Kidney (tissue), 14 donors: Measurements from ENCODE around the gene F10. TPM values are rescaled to one million over a fixed set of nuclear protein-coding genes. Genes with fewer than 3 reads are reported as not detected.
"Not testable (repeated sequence)": the region's sequence is repeated elsewhere in the genome, so short reads cannot be mapped to it uniquely, and the experiment has no call there.

Experiments used
- DNase-seq, 5 donors: peaks; one replicate each; pipeline ENCODE4 v3.0.0-alpha.2; 2013 to 2020
- FAIRE-seq: peaks from 2 replicates; lab custom pipeline; 2012; peaks lifted over from hg19 to GRCh38; lab: Jason Lieb, UNC
- H3K27ac ChIP-seq, 2 donors: one replicate each; pipeline ENCODE4 v1.7.0; 2013; ENCODE audit warnings: low read depth in 2 of 2, low read length in 2 of 2, inconsistent platforms in 1 of 2
- H3K27me3 ChIP-seq: one replicate; pipeline ENCODE4 v1.7.1; 2013; ENCODE audit warnings: low read length, inconsistent platforms; ENCODE audit not compliant: control insufficient read depth, insufficient read depth
- H3K36me3 ChIP-seq, 3 donors: one replicate each; pipeline versions ENCODE4 v1.7.0 to v1.7.1; 2013; ENCODE audit warnings: low read length in 3 of 3, control low read depth in 1 of 3, inconsistent platforms in 1 of 3; ENCODE audit not compliant: insufficient read depth in 3 of 3, control insufficient read depth in 2 of 3
- H3K4me1 ChIP-seq, 3 donors: one replicate each; pipeline versions ENCODE4 v1.7.0 to v1.7.1; 2013; ENCODE audit warnings: low read length in 3 of 3, inconsistent platforms in 1 of 3, low read depth in 1 of 3; ENCODE audit not compliant: control insufficient read depth in 2 of 3, insufficient read depth in 2 of 3
- H3K4me3 ChIP-seq, 3 donors: one replicate each; pipeline versions ENCODE4 v1.7.0 to v1.8.1; 2013; ENCODE audit warnings: low read length in 3 of 3, control low read depth in 1 of 3, inconsistent platforms in 1 of 3
- H3K9ac ChIP-seq, 3 donors: one replicate each; pipeline versions ENCODE4 v1.7.0 to v1.7.1; 2013; ENCODE audit warnings: low read length in 3 of 3, control low read depth in 1 of 3, inconsistent platforms in 1 of 3
- H3K9me3 ChIP-seq, 3 donors: one replicate each; pipeline versions ENCODE4 v1.7.0 to v1.7.1; 2013; ENCODE audit warnings: low read length in 3 of 3, control low read depth in 1 of 3, inconsistent platforms in 1 of 3; ENCODE audit not compliant: control insufficient read depth in 2 of 3, insufficient read depth in 1 of 3
- CTCF ChIP-seq: IDR thresholded peaks from 3 replicates; pipeline ENCODE4 v1.5.1; 2012; ENCODE audit warnings: mild to moderate bottlenecking, moderate library complexity, borderline replicate concordance; ENCODE audit not compliant: insufficient read depth; ENCODE audit errors: extremely low read depth
- intact Hi-C: fragments of 100-400 bp; cut with DNase I; formaldehyde crosslinking; loops from one replicate; pipeline ENCODE4 v1.11.1; 2022
- polyA plus RNA-seq: library from polyadenylated mRNA; stranded (reverse); fragments of 350-450 nt; fragmentation: Illumina TruSeq; extraction: RNeasy Lipid Tissue Mini Kit (QIAGEN cat#74804); gene quantifications from one replicate; pipeline ENCODE4 v1.2.3, GENCODE V29; 2014; ENCODE audit warnings: low read depth, low replicate concordance; ENCODE audit not compliant: insufficient read depth
- total RNA-seq: library from RNA; stranded (reverse); fragmentation: NEBNext Ultra II Directional; extraction: Animal tissue kit (Norgen Biotek cat#: 25700); gene quantifications from one replicate; pipeline ENCODE4 v1.2.1, GENCODE V29; 2021
- donor health status: control.
- donor health status: control.
- donor health status: control.
- donor health status: control.
- donor health status: control.
- donor health status: DM: yes; HTN: yes; CAD: no.
- donor health status: Normal renal cell carcinoma (clear cell type).

Gene F10
- total and polyA plus RNA-seq, 2 donors from 2014 or later = 5.1 to 6.8 TPM

GRCh38 chr13:113110048-113110851 lies 12.3 kb upstream of the F10 start:
- intact Hi-C loops = no loop called here
- no peak for FAIRE-seq
- no peaks in the 10 kb centered on the region for H3K9me3 ChIP-seq
- H3K4me1 ChIP-seq = peaks cover 0 to 3% (median 0%) of the 10 kb centered on the region in 3 donors
- DNase-seq = peak; percentile 29 to 70 (median 53)
- no peak for TF ChIP-seq CTCF
- peak overlapping the region in 2 of 3 donors; percentile 18 to 37 for H3K4me3 ChIP-seq
- H3K27me3 ChIP-seq = no peaks in the 10 kb centered on the region
- H3K36me3 ChIP-seq = no peaks in the 10 kb centered on the region
- H3K27ac ChIP-seq = no peak overlapping the region
- no peak overlapping the region for H3K9ac ChIP-seq

GRCh38 chr13:113110852-113111315 lies 11.7 kb upstream of the F10 start:
- no peak for FAIRE-seq
- peak overlapping the region in 2 of 3 donors; percentile 18 to 37 for H3K4me3 ChIP-seq
- peaks cover 0 to 3% (median 0%) of the 10 kb centered on the region in 3 donors for H3K4me1 ChIP-seq
- no peak overlapping the region for H3K9ac ChIP-seq
- H3K9me3 ChIP-seq = no peaks in the 10 kb centered on the region
- intact Hi-C loops = no loop called here
- DNase-seq = peak in 2 of 5 donors; percentile 48 to 49
- no peak for TF ChIP-seq CTCF
- no peaks in the 10 kb centered on the region for H3K36me3 ChIP-seq
- H3K27ac ChIP-seq = no peak overlapping the region
- H3K27me3 ChIP-seq = no peaks in the 10 kb centered on the region

GRCh38 chr13:113111821-113112220 lies 10.8 kb upstream of the F10 start:
- FAIRE-seq, intact Hi-C loops, H3K4me3 ChIP-seq, H3K9me3 ChIP-seq, H3K36me3 ChIP-seq, H3K27ac ChIP-seq, H3K27me3 ChIP-seq, H3K4me1 ChIP-seq, H3K9ac ChIP-seq: not testable (repeated sequence)
- DNase-seq = peak in 2 of 5 donors; percentile 11 to 25

- FAIRE-seq, H3K9me3 ChIP-seq, intact Hi-C loops, H3K27ac ChIP-seq, H3K27me3 ChIP-seq, H3K4me1 ChIP-seq, H3K9ac ChIP-seq, H3K36me3 ChIP-seq, H3K4me3 ChIP-seq: not testable (repeated sequence)
- DNase-seq = peak in 1 of 5 donors; percentile 30
Observed at GRCh38 chr13:113112475-113112874, 10.1 kb upstream of the F10 start.
